Smooth muscle cell (in vitro differentiated cells): ENCODE measurements around the gene RNF166. TPM values are rescaled to one million over a fixed set of nuclear protein-coding genes. Genes with fewer than 3 reads are reported as not detected.

Source experiments
- DNase-seq: peaks from one replicate; lab custom pipeline; 2025; ENCODE audit not compliant: unreplicated experiment; lab: John Stamatoyannopoulos, UW
- H2AFZ ChIP-seq: fragments of 200-600 bp; sonication (generic); 2 replicates; pipeline ENCODE4 v1.6.0; 2016; ENCODE audit warnings: antibody characterized with exemption, low read depth, mild to moderate bottlenecking
- H3F3A ChIP-seq: fragments of 200-600 bp; sonication (generic); 2 replicates; pipeline ENCODE4 v1.6.0; 2017; ENCODE audit warnings: antibody characterized with exemption, low read depth
- H3K27ac ChIP-seq: fragments of 200-600 bp; sonication (generic); 2 replicates; pipeline ENCODE4 v1.5.1; 2016; ENCODE audit warnings: low read depth, mild to moderate bottlenecking
- H3K27me3 ChIP-seq: fragments of 200-600 bp; sonication (generic); 2 replicates; pipeline ENCODE4 v1.6.1; 2016; ENCODE audit warnings: low read depth, mild to moderate bottlenecking
- H3K36me3 ChIP-seq: fragments of 200-600 bp; sonication (generic); 2 replicates; pipeline ENCODE4 v1.5.1; 2016; ENCODE audit warnings: low read depth
- H3K4me1 ChIP-seq: fragments of 200-600 bp; sonication (generic); 2 replicates; pipeline ENCODE4 v1.5.1; 2016; ENCODE audit warnings: low read depth
- H3K4me2 ChIP-seq: fragments of 200-600 bp; sonication (generic); 2 replicates; pipeline ENCODE4 v1.6.0; 2016; ENCODE audit warnings: mild to moderate bottlenecking
- H3K4me3 ChIP-seq: fragments of 200-600 bp; sonication (generic); 2 replicates; pipeline ENCODE4 v1.5.1; 2016; ENCODE audit warnings: mild to moderate bottlenecking
- H3K79me2 ChIP-seq: fragments of 200-600 bp; sonication (generic); 2 replicates; pipeline ENCODE4 v1.6.0; 2016; ENCODE audit warnings: low read depth, mild to moderate bottlenecking
- H3K9ac ChIP-seq: fragments of 200-600 bp; sonication (generic); 2 replicates; pipeline ENCODE4 v1.6.0; 2016; ENCODE audit warnings: low read depth
- H3K9me3 ChIP-seq: fragments of 200-600 bp; sonication (generic); replicated peaks from 2 replicates; pipeline ENCODE4 v1.5.1; 2016; ENCODE audit warnings: low read depth
- H4K20me1 ChIP-seq: fragments of 200-600 bp; sonication (generic); 2 replicates; pipeline ENCODE4 v1.6.0; 2016; ENCODE audit warnings: low read depth
- WGBS: methylation state at CpG from one replicate; pipeline ENCODE4 v1.1.7; 2016; ENCODE audit warnings: low lambda C conversion rate; 5-methylcytosine and 5-hydroxymethylcytosine counted together
- polyA plus RNA-seq: library from polyadenylated mRNA; unstranded; fragments of >200 nt; fragmentation: Nextera tagmentation; extraction: Ambion mirVana; gene quantifications from 2 replicates; pipeline ENCODE4 v1.2.1, GENCODE V29; 2016
- total RNA-seq: library from RNA; depleted of rRNA; stranded (reverse); fragments of >200 nt; gene quantifications from 2 replicates; pipeline ENCODE4 v1.2.3, GENCODE V29; 2014
- TF ChIP-seq, protein P1 (sequence below): fragments of 200-600 bp; sonication (generic); IDR thresholded peaks from 2 replicates; pipeline ENCODE4 v1.5.1; 2017; ENCODE audit warnings: borderline replicate concordance, mild to moderate bottlenecking, antibody characterized with exemption; ENCODE audit not compliant: insufficient read depth, poor library complexity, severe bottlenecking

The RNF166 gene
- total and polyA plus RNA-seq, 2 experiments from 2014 or later, result 10.1 to 17.3 TPM

DNA sequence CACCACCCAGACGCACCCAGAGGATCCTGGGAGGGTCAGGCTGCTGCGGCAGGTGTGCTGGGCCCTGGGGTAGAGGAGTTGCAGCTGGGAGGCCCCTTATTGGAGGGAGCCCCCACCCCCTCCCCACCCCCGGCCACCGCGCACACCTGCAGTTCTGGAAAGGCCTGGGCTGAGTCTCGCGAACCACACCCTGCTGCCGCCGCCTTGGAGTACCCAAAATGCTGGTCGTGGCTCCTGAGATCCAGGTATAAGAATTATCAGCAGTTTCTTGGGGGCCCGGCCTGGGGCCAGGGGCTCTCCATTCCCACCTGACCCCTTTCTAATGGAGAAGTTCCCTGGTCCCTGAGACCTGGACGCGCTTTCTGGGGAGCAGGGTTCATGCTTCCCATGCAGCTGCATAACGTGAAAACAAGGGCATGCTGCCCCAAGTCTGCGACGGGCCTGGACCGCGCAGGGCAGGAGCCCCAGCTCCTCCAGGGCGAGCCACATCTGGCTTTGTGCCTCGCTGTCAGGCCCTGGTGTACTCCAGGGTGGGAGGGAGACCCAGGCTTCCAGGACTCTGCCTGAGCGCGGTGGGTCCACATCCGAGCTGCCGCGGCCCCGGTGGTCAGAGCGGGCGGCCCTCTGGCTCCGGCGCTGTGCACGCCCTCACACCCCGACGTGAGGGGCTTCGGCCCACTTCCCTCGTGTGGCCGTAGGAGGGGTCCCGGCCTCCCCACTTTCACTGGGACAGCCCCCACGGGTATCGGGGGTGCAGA lies 12.6 kb downstream of the RNF166 start:
- Histone ChIP-seq H2AFZ (no peak overlapping the region), H3K4me3 (no peak overlapping the region), H3K36me3 (no peaks in the 10 kb centered on the region), H3K4me2 (no peak overlapping the region), H3K27ac (no peak overlapping the region), H3K79me2 (no peaks in the 10 kb centered on the region), H3K9me3 (no peaks in the 10 kb centered on the region), H3F3A (no peaks in the 10 kb centered on the region), H3K9ac (no peak overlapping the region), H4K20me1 (no peaks in the 10 kb centered on the region), H3K4me1 (no peaks in the 10 kb centered on the region), H3K27me3 (peaks cover 5% of the 10 kb centered on the region)
- 93% methylated on average over 39 of the region's 39 CpGs for WGBS
- DNase-seq, result no peak
- TF ChIP-seq, protein P1, sequence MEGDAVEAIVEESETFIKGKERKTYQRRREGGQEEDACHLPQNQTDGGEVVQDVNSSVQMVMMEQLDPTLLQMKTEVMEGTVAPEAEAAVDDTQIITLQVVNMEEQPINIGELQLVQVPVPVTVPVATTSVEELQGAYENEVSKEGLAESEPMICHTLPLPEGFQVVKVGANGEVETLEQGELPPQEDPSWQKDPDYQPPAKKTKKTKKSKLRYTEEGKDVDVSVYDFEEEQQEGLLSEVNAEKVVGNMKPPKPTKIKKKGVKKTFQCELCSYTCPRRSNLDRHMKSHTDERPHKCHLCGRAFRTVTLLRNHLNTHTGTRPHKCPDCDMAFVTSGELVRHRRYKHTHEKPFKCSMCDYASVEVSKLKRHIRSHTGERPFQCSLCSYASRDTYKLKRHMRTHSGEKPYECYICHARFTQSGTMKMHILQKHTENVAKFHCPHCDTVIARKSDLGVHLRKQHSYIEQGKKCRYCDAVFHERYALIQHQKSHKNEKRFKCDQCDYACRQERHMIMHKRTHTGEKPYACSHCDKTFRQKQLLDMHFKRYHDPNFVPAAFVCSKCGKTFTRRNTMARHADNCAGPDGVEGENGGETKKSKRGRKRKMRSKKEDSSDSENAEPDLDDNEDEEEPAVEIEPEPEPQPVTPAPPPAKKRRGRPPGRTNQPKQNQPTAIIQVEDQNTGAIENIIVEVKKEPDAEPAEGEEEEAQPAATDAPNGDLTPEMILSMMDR, result no peak

DNA sequence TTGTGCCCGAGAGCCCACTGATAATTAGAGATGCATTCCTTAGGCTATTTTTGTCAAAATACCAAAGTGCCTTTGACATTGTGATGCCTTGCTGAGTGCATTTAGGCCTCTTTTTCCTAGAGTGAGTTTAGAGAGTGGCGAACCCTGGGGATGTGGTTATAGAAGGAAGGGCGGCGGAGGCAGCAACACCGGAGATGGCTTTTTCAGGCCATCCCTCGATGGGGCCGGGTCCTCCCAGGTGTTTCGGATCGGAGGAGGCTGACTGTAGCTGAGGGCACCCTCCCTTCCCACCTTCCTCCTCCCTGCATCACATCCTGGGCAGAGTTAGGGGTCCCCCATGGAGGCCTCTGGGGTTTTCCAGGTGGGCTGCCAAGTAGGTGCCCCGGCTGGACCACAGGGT lies 13.3 kb downstream of the RNF166 start:
- TF ChIP-seq, protein P1, result no peak
- no peak for DNase-seq
- Histone ChIP-seq H3K4me1 (peaks cover 5% of the 10 kb centered on the region), H2AFZ (no peak overlapping the region), H4K20me1 (no peaks in the 10 kb centered on the region), H3K79me2 (no peaks in the 10 kb centered on the region), H3F3A (no peaks in the 10 kb centered on the region), H3K4me2 (no peak overlapping the region), H3K9ac (no peak overlapping the region), H3K36me3 (no peaks in the 10 kb centered on the region), H3K27me3 (peaks cover 11% of the 10 kb centered on the region), H3K27ac (no peak overlapping the region), H3K9me3 (no peaks in the 10 kb centered on the region), H3K4me3 (no peak overlapping the region)
- WGBS, result 75% methylated on average over 10 of the region's 10 CpGs

DNA sequence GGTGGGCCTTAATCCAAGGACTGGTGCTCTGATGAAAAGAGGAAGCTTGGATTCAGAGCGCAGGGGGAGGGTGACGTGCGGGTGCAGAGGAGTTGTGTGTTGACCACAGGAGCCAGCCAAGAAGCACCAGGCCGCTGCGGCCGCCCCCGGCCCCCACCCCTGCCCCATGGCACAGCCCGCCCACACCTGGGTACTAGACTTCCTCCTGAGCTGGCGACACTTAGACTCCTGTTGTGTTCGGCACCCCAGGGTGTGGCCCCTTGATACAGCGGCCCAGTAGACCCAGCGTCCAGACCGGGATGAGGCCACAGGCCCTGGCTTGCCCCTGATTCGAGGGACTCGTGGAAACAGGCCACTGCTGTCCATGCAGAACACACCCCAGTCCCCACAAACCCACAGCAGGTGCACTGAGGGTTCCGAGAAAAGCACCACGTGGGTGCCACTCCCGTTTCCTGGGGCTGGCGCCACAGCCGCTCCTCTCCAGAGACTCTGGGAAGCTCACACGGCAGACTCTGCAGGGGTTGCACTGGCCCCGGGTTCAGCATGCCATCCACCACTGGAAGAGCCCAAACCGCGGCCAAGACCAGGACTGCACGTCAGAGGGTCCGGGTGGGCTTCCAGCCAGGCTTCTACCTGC lies 14.2 kb downstream of the RNF166 start:
- Histone ChIP-seq H4K20me1 (no peaks in the 10 kb centered on the region), H3K9me3 (no peaks in the 10 kb centered on the region), H3K27me3 (peaks cover 11% of the 10 kb centered on the region), H3K79me2 (no peaks in the 10 kb centered on the region), H2AFZ (no peak overlapping the region), H3F3A (no peaks in the 10 kb centered on the region), H3K27ac (no peak overlapping the region), H3K4me2 (no peak overlapping the region), H3K4me1 (peaks cover 5% of the 10 kb centered on the region), H3K9ac (no peak overlapping the region), H3K36me3 (no peaks in the 10 kb centered on the region), H3K4me3 (no peak overlapping the region)
- DNase-seq, result no peak
- TF ChIP-seq, protein P1, result no peak
- 92% methylated on average over 26 of the region's 26 CpGs for WGBS
